Measurements from ENCODE around the gene RALGAPA2. TPM values are rescaled to one million over a fixed set of nuclear protein-coding genes. Genes with fewer than 3 reads are reported as not detected.

The RALGAPA2 gene
- total and polyA plus RNA-seq, 10 donors = 1.2 to 55.2 (median 29.4) TPM

- H3K27ac ChIP-seq = no peak overlapping the region
- no peak overlapping the region for H3K4me3 ChIP-seq
- TF ChIP-seq CTCF (IDR thresholded peaks at IDR 0.05 in 8 of 11, conservative IDR thresholded peaks at IDR 0.05 in 3 of 11) = no peak
- no peak for TF ChIP-seq POLR2A (IDR thresholded peaks at IDR 0.05)
- no peak for TF ChIP-seq POLR2AphosphoS5 (IDR thresholded peaks at IDR 0.05)
- no peaks in the 10 kb centered on the region for H3K4me1 ChIP-seq
- no peak for DNase-seq
- no peaks in the 10 kb centered on the region for H3K9me3 ChIP-seq
- H3K36me3 ChIP-seq = peaks cover 0 to 86% (median 10%) of the 10 kb centered on the region in 6 donors
- intact Hi-C loops (cut with DNase I; ENCODE audit: low total_unique reads) = no loop called here
- no peaks in the 10 kb centered on the region for H3K27me3 ChIP-seq (replicated peaks in 1 of 7)
These were observed 150.6 kb downstream of the RALGAPA2 start for GRCh38 chr20:20561841-20562240.

GRCh38 chr20:20561172-20561571 is 151.3 kb downstream of the RALGAPA2 start:
- intact Hi-C loops (cut with DNase I; ENCODE audit: low total_unique reads) = no loop called here
- Histone ChIP-seq H3K27ac (no peak overlapping the region), H3K4me3 (no peak overlapping the region), H3K9me3 (no peaks in the 10 kb centered on the region), H3K4me1 (no peaks in the 10 kb centered on the region), H3K36me3 (peaks cover 0 to 88% (median 10%) of the 10 kb centered on the region in 6 donors), H3K27me3 (replicated peaks in 1 of 7) (no peaks in the 10 kb centered on the region)
- 90 to 98% (median 92%) methylated on average over 1 of the region's 1 CpG for WGBS, 5 donors
- no peak for TF ChIP-seq POLR2AphosphoS5 (IDR thresholded peaks at IDR 0.05)
- DNase-seq = no peak

- Histone ChIP-seq H3K4me3 (no peak overlapping the region), H3K27ac (no peak overlapping the region), H3K4me1 (no peaks in the 10 kb centered on the region), H3K9me3 (peaks cover 0 to 11% (median 3%) of the 10 kb centered on the region in 8 donors), H3K36me3 (peaks cover 0 to 84% (median 7%) of the 10 kb centered on the region in 6 donors), H3K27me3 (replicated peaks in 1 of 7) (no peaks in the 10 kb centered on the region)
- intact Hi-C loops (cut with DNase I; ENCODE audit: low total_unique reads) = no loop called here
- DNase-seq = no peak
- no peak for TF ChIP-seq POLR2A (IDR thresholded peaks at IDR 0.05)
- no peak for TF ChIP-seq POLR2AphosphoS5 (IDR thresholded peaks at IDR 0.05)
- no peak for TF ChIP-seq CTCF (IDR thresholded peaks at IDR 0.05 in 8 of 11, conservative IDR thresholded peaks at IDR 0.05 in 3 of 11)
- WGBS, 5 donors = 89 to 99% (median 97%) methylated on average over 3 of the region's 3 CpGs
These were observed 155.0 kb downstream of the RALGAPA2 start for GRCh38 chr20:20557406-20557805.

GRCh38 chr20:20555838-20556237 is 156.6 kb downstream of the RALGAPA2 start:
- no peaks in the 10 kb centered on the region for H3K27me3 ChIP-seq (replicated peaks in 1 of 7)
- WGBS, 5 donors = 90 to 100% (median 98%) methylated on average over 1 of the region's 1 CpG
- peaks cover 0 to 83% (median 4%) of the 10 kb centered on the region in 6 donors for H3K36me3 ChIP-seq
- H3K27ac ChIP-seq = no peak overlapping the region
- TF ChIP-seq CTCF (IDR thresholded peaks at IDR 0.05 in 8 of 11, conservative IDR thresholded peaks at IDR 0.05 in 3 of 11) (no peak), POLR2A (IDR thresholded peaks at IDR 0.05) (no peak), POLR2AphosphoS5 (IDR thresholded peaks at IDR 0.05) (no peak)
- DNase-seq = no peak
- H3K4me3 ChIP-seq = no peak overlapping the region
- peaks cover 0 to 11% (median 3%) of the 10 kb centered on the region in 8 donors for H3K9me3 ChIP-seq
- H3K4me1 ChIP-seq = no peaks in the 10 kb centered on the region
- intact Hi-C loops (cut with DNase I; ENCODE audit: low total_unique reads) = no loop called here

GRCh38 chr20:20554951-20555350 is 157.5 kb downstream of the RALGAPA2 start:
- intact Hi-C loops (cut with DNase I; ENCODE audit: low total_unique reads) = no loop called here
- no peak for DNase-seq
- H3K9me3 ChIP-seq = peaks cover 0 to 11% (median 3%) of the 10 kb centered on the region in 8 donors
- H3K4me1 ChIP-seq = no peaks in the 10 kb centered on the region
- TF ChIP-seq POLR2AphosphoS5 (IDR thresholded peaks at IDR 0.05) (no peak), POLR2A (IDR thresholded peaks at IDR 0.05) (no peak), CTCF (IDR thresholded peaks at IDR 0.05 in 8 of 11, conservative IDR thresholded peaks at IDR 0.05 in 3 of 11) (no peak)
- no peak overlapping the region for H3K4me3 ChIP-seq
- 94 to 99% (median 98%) methylated on average over 2 of the region's 2 CpGs for WGBS, 5 donors
- no peak overlapping the region for H3K27ac ChIP-seq
- H3K36me3 ChIP-seq = peaks cover 0 to 83% (median under 1%) of the 10 kb centered on the region in 6 donors
- no peaks in the 10 kb centered on the region for H3K27me3 ChIP-seq (replicated peaks in 1 of 7)

Data from spleen (tissue), 11 donors.